ENCODE data around the gene DAPK1.

The DAPK1 gene

GRCh38 chr9:87698069-87698809 is 200.6 kb downstream of the DAPK1 start:
- TF ChIP-seq TAF1 (IDR thresholded peaks at IDR 0.05; ENCODE audit: low read depth, low read length) (no peak), POLR2AphosphoS5 (IDR thresholded peaks at IDR 0.05; ENCODE audit: low read depth, low read length) (no peak), POU2F2 (IDR thresholded peaks at IDR 0.05; ENCODE audit: low read depth, low read length) (no peak)
- FAIRE-seq (no peak), DNase-seq (ENCODE audit: insufficient read length, low spot score) (no peak)

DNA sequence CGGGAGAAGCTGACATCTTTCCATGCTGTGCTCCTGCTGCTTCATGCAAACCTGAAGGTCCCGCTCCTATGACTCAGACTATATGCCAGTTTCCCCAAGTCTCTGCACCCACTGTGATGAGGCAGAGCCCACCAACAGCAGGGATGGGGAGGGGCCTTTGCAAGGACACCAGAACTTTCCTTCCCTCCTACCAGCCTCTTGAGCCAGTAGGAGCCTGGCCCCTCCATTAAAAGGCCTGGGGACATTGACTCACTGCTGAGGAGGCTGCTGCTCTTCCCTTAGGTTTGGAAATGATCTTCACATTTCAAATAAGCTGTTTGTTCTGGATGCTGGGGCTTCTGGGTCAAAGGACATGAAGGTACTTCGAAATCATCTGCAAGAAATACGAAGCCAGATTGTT is 202.2 kb downstream of the DAPK1 start:
- DNase-seq (ENCODE audit: insufficient read length, low spot score), result no peak
- TF ChIP-seq SPI1 (IDR thresholded peaks at IDR 0.05; ENCODE audit: low read depth, low read length), result no peak
- no peak for TF ChIP-seq TAF1 (IDR thresholded peaks at IDR 0.05; ENCODE audit: low read depth, low read length)
- no peak for TF ChIP-seq POU2F2 (IDR thresholded peaks at IDR 0.05; ENCODE audit: low read depth, low read length)
- no peak for TF ChIP-seq POLR2AphosphoS5 (IDR thresholded peaks at IDR 0.05; ENCODE audit: low read depth, low read length)
- no peak for TF ChIP-seq POLR2A (IDR thresholded peaks at IDR 0.05; ENCODE audit: low read depth, low read length)
- TF ChIP-seq PAX5 (IDR thresholded peaks at IDR 0.05; ENCODE audit: insufficient read depth, low read length, severe bottlenecking), result no peak
- no peak for FAIRE-seq

- no peak for DNase-seq (ENCODE audit: insufficient read length, low spot score)
- FAIRE-seq, result no peak
- TF ChIP-seq SPI1 (IDR thresholded peaks at IDR 0.05; ENCODE audit: low read depth, low read length), result no peak
Observed at GRCh38 chr9:87701491-87701890, 203.8 kb downstream of the DAPK1 start.

GRCh38 chr9:87701931-87702421 is 204.3 kb downstream of the DAPK1 start:
- TF ChIP-seq PAX5 (IDR thresholded peaks at IDR 0.05; ENCODE audit: insufficient read depth, low read length, severe bottlenecking) (no peak), POLR2AphosphoS5 (IDR thresholded peaks at IDR 0.05; ENCODE audit: low read depth, low read length) (no peak), POU2F2 (IDR thresholded peaks at IDR 0.05; ENCODE audit: low read depth, low read length) (no peak)
- FAIRE-seq, result no peak
- DNase-seq (ENCODE audit: insufficient read length, low spot score), result no peak

DNA sequence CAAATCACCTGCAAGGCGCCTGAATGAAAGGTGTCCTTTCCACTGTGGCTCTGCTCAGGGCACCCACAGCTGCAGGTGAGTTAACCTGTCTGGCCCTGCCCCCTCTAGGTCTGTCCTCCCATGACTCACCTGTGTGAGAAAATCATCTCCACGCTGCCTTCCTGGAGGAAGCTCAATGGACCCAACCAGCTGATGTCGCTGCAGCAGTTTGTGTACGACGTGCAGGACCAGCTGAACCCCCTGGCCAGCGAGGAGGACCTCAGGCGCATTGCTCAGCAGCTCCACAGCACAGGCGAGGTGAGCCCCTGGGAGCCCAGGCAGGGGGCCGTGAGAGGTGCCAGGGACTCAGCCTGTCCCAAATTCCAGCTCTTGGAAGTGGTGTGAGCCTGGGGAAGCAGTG is 205.3 kb downstream of the DAPK1 start:
- TF ChIP-seq PAX5 (IDR thresholded peaks at IDR 0.05; ENCODE audit: insufficient read depth, low read length, severe bottlenecking) (no peak), SPI1 (IDR thresholded peaks at IDR 0.05; ENCODE audit: low read depth, low read length) (no peak), POLR2AphosphoS5 (IDR thresholded peaks at IDR 0.05; ENCODE audit: low read depth, low read length) (no peak), POLR2A (IDR thresholded peaks at IDR 0.05; ENCODE audit: low read depth, low read length) (no peak)
- DNase-seq (ENCODE audit: insufficient read length, low spot score), result no peak
- no peak for FAIRE-seq

GRCh38 chr9:87703636-87704276 is 206.1 kb downstream of the DAPK1 start:
- no peak for DNase-seq (ENCODE audit: insufficient read length, low spot score)
- no peak for FAIRE-seq
- TF ChIP-seq POU2F2 (IDR thresholded peaks at IDR 0.05; ENCODE audit: low read depth, low read length) (no peak), TAF1 (IDR thresholded peaks at IDR 0.05; ENCODE audit: low read depth, low read length) (no peak), POLR2A (IDR thresholded peaks at IDR 0.05; ENCODE audit: low read depth, low read length) (no peak)

GRCh38 chr9:87704342-87704741 is 206.7 kb downstream of the DAPK1 start:
- no peak for DNase-seq (ENCODE audit: insufficient read length, low spot score)
- no peak for FAIRE-seq
- TF ChIP-seq SPI1 (IDR thresholded peaks at IDR 0.05; ENCODE audit: low read depth, low read length) (no peak), PAX5 (IDR thresholded peaks at IDR 0.05; ENCODE audit: insufficient read depth, low read length, severe bottlenecking) (no peak), POLR2AphosphoS5 (IDR thresholded peaks at IDR 0.05; ENCODE audit: low read depth, low read length) (no peak), POLR2A (IDR thresholded peaks at IDR 0.05; ENCODE audit: low read depth, low read length) (no peak), TAF1 (IDR thresholded peaks at IDR 0.05; ENCODE audit: low read depth, low read length) (no peak)

DNA sequence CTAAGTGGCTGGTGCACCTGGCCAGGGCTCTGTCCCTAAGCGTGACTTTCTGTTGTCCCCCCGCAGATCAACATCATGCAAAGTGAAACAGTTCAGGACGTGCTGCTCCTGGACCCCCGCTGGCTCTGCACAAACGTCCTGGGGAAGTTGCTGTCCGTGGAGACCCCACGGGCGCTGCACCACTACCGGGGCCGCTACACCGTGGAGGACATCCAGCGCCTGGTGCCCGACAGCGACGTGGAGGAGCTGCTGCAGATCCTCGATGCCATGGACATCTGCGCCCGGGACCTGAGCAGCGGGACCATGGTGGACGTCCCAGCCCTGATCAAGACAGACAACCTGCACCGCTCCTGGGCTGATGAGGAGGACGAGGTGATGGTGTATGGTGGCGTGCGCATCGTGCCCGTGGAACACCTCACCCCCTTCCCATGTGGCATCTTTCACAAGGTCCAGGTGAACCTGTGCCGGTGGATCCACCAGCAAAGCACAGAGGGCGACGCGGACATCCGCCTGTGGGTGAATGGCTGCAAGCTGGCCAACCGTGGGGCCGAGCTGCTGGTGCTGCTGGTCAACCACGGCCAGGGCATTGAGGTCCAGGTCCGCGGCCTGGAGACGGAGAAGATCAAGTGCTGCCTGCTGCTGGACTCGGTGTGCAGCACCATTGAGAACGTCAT is 208.5 kb downstream of the DAPK1 start:
- FAIRE-seq (no peak), DNase-seq (ENCODE audit: insufficient read length, low spot score) (no peak)
- TF ChIP-seq TAF1 (IDR thresholded peaks at IDR 0.05; ENCODE audit: low read depth, low read length) (no peak), POLR2AphosphoS5 (IDR thresholded peaks at IDR 0.05; ENCODE audit: low read depth, low read length) (no peak), SPI1 (IDR thresholded peaks at IDR 0.05; ENCODE audit: low read depth, low read length) (no peak), POU2F2 (IDR thresholded peaks at IDR 0.05; ENCODE audit: low read depth, low read length) (no peak), POLR2A (IDR thresholded peaks at IDR 0.05; ENCODE audit: low read depth, low read length) (no peak), PAX5 (IDR thresholded peaks at IDR 0.05; ENCODE audit: insufficient read depth, low read length, severe bottlenecking) (no peak)

GRCh38 chr9:87707805-87708506 is 210.3 kb downstream of the DAPK1 start:
- FAIRE-seq (no peak), DNase-seq (ENCODE audit: insufficient read length, low spot score) (no peak)
- TF ChIP-seq POU2F2 (IDR thresholded peaks at IDR 0.05; ENCODE audit: low read depth, low read length) (no peak), POLR2AphosphoS5 (IDR thresholded peaks at IDR 0.05; ENCODE audit: low read depth, low read length) (no peak), SPI1 (IDR thresholded peaks at IDR 0.05; ENCODE audit: low read depth, low read length) (no peak), TAF1 (IDR thresholded peaks at IDR 0.05; ENCODE audit: low read depth, low read length) (no peak), PAX5 (IDR thresholded peaks at IDR 0.05; ENCODE audit: insufficient read depth, low read length, severe bottlenecking) (no peak), POLR2A (IDR thresholded peaks at IDR 0.05; ENCODE audit: low read depth, low read length) (no peak)

Data from GM12891 (cell line).